Psoas muscle (tissue), 8 donors: ENCODE results near the gene SMIM20. TPM values are rescaled to one million over a fixed set of nuclear protein-coding genes. Genes with fewer than 3 reads are reported as not detected.
"Not testable (repeated sequence)": the region's sequence is repeated elsewhere in the genome, so short reads cannot be mapped to it uniquely, and the experiment has no call there.

Experiments
- ATAC-seq, 4 donors: fragments of 200-7000 bp; cut with Tn5 transposase; one replicate each; pipeline ENCODE4 v1.9.1; 2020; ENCODE audit warnings: moderate library complexity in 3 of 4, mild to moderate bottlenecking in 2 of 4
- DNase-seq, 2 donors: peaks; one replicate each; pipeline ENCODE4 v3.0.0-alpha.2; 2020
- H3K27ac ChIP-seq: fragments of 200-600 bp; one replicate; pipeline ENCODE4 v1.8.0; 2022
- H3K27me3 ChIP-seq, 3 donors: fragments of 200-600 bp in 1 of 3; one replicate each; pipeline versions ENCODE4 v1.6.1 to v1.8.0; 2013 to 2022; ENCODE audit warnings: low read length in 2 of 3, mild to moderate bottlenecking in 2 of 3, moderate library complexity in 1 of 3; ENCODE audit not compliant: insufficient read depth in 3 of 3
- H3K36me3 ChIP-seq, 2 donors: fragments of 200-600 bp in 1 of 2; one replicate each; pipeline versions ENCODE4 v1.6.1 to v1.8.0; 2013 to 2022; ENCODE audit warnings: low read depth in 1 of 2, mild to moderate bottlenecking in 1 of 2, moderate library complexity in 1 of 2; ENCODE audit not compliant: insufficient read depth in 1 of 2
- H3K4me1 ChIP-seq: fragments of 200-600 bp; one replicate; pipeline ENCODE4 v1.8.0; 2022
- H3K4me3 ChIP-seq: fragments of 200-600 bp; one replicate; pipeline ENCODE4 v1.8.0; 2022; ENCODE audit warnings: mild to moderate bottlenecking
- H3K9me3 ChIP-seq: fragments of 200-600 bp; one replicate; pipeline ENCODE4 v1.8.0; 2022
- WGBS, 3 donors: extraction: QIAGEN DNeasy Blood & Tissue Kit; methylation state at CpG; one replicate each; pipeline versions ENCODE4 v1.1.6 to v1.1.7; 2013; 5-methylcytosine and 5-hydroxymethylcytosine counted together
- intact Hi-C, 2 donors: fragments of 100-400 bp; cut with DNase I; formaldehyde crosslinking; loops; one replicate each; pipeline versions ENCODE4 v1.11.0 to v1.14.2; 2022
- polyA plus RNA-seq, 3 donors: library from polyadenylated mRNA; stranded (reverse); fragments of 200-250 nt; gene quantifications; one replicate each; pipeline ENCODE4 v1.2.3, GENCODE V29; 2013
- total RNA-seq, 4 donors: library from RNA; stranded (reverse); fragmentation: NEBNext Ultra II Directional in 2 of 4; extraction: Animal tissue kit (Norgen Biotek cat#: 25700) in 2 of 4; gene quantifications; one replicate each; pipeline versions ENCODE4 v1.2.1 to v1.2.4, GENCODE V29; 2021 to 2023
- TF ChIP-seq, protein P1 (sequence below): fragments of 200-600 bp; IDR thresholded peaks from one replicate; pipeline ENCODE4 v1.8.0; 2022; ENCODE audit warnings: antibody characterized with exemption
- donor health status: healthy with polysubstance abuse.
- donor health status: DM: no; HTN: no; CAD: no; lungs with moderate emphysema.
- donor health status: Bipolar disorder and iron deficiency.
- donor health status: healthy.
- donor health status: DM: yes; HTN: yes; CAD: no.
- donor health status: DM: no; HTN: no; CAD: no.
- donor health status: DM: no; HTN: no; CAD: no.
- donor health status: DM: yes; HTN: yes; CAD: no.

The SMIM20 gene
- total and polyA plus RNA-seq, 7 donors, result 30.9 to 100 (median 47.6) TPM

DNA sequence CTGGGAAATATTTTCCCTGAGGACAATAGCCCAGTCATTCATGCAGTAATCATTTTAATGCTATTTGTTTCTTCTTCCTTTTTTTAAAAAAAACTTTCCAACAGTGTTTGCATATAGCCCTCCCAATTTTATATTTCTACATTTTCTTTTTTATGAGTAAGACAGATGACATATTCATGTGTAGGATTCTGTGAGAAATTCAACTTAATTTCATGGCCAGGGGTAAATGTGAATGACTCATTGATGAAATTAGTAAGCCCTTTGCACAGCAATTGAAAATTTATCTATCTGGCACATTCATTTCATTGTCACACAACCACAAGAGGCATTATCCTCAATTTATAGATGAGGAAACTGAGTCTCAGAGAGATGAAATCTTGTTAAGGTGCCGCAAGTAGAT lies 13.7 kb upstream of the SMIM20 start:
- H3K4me3 ChIP-seq, result no peak overlapping the region
- no peaks in the 10 kb centered on the region for H3K27me3 ChIP-seq
- no peaks in the 10 kb centered on the region for H3K4me1 ChIP-seq
- H3K36me3 ChIP-seq, result no peaks in the 10 kb centered on the region
- intact Hi-C loops, result no loop called here
- no peak overlapping the region for H3K27ac ChIP-seq
- DNase-seq, result no peak
- H3K9me3 ChIP-seq, result no peaks in the 10 kb centered on the region
- TF ChIP-seq, protein P1, sequence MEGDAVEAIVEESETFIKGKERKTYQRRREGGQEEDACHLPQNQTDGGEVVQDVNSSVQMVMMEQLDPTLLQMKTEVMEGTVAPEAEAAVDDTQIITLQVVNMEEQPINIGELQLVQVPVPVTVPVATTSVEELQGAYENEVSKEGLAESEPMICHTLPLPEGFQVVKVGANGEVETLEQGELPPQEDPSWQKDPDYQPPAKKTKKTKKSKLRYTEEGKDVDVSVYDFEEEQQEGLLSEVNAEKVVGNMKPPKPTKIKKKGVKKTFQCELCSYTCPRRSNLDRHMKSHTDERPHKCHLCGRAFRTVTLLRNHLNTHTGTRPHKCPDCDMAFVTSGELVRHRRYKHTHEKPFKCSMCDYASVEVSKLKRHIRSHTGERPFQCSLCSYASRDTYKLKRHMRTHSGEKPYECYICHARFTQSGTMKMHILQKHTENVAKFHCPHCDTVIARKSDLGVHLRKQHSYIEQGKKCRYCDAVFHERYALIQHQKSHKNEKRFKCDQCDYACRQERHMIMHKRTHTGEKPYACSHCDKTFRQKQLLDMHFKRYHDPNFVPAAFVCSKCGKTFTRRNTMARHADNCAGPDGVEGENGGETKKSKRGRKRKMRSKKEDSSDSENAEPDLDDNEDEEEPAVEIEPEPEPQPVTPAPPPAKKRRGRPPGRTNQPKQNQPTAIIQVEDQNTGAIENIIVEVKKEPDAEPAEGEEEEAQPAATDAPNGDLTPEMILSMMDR, result no peak
- WGBS, 3 donors, result 82 to 97% (median 90%) methylated on average over 1 of the region's 1 CpG
- ATAC-seq, result no peak

DNA sequence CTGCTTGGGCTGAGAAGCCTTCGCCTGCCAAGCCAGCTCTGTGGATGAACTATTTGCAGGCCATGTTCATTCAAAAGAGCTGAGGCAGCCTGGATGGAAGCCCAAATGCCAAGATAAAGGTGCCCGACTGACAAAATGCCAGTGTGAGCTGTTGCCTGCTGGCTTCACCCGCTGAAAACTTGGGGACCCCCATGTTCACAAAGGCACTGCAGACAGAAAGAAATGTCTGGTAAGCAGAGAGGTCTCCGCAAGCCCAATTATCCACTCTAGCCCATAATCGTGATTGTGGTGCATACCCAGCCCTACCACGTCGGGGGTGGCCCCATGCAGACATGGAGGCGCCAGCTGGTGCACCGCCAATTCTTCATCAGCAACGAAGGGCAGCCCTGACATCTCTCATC lies 13.0 kb upstream of the SMIM20 start:
- Histone ChIP-seq H3K4me3 (no peak overlapping the region), H3K9me3 (no peaks in the 10 kb centered on the region), H3K27me3 (no peaks in the 10 kb centered on the region), H3K27ac (no peak overlapping the region), H3K4me1 (no peaks in the 10 kb centered on the region), H3K36me3 (no peaks in the 10 kb centered on the region)
- intact Hi-C loops, result no loop called here
- ATAC-seq (no peak), DNase-seq (no peak)
- TF ChIP-seq, protein P1, result no peak
- 70 to 76% (median 74%) methylated on average over 10 of the region's 10 CpGs for WGBS, 3 donors

DNA sequence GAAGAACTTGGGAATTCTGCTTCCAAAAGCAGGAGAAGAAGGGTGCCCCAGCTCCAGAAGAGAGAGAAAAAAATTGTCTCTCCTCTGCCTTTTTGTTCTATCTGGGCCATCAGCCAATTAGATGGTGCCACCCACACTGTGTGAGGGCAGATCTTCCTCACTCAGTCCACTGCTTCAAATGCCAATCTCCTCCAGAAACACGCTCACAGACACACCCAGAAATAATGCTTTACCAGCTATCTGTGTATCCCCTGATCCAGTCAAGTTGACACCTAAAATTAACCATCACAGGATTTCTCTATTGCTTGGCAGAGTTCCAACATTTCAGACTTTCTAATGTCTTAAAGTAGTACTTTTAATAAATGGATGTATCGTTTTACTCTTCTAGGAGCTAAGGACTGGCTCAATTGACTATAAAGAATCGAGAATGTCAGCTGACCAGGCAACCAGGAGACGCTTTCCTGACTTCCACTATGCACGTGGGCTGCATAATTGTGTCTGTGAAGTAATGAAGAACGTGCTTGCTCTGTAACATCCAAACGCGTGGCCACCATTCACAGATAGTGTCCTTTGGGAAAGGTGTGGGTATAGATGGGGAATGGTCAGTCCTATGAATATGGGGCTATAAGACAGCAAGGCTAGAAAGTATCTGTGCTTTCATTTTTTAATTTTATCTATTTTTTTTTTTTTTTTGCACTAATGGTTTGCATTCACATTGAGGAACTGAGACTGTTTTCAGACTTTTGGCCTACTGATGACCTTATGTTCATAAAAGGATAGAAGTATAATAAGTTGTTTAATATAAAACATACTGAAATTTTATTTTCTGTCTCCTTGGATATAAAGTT lies 9.9 kb upstream of the SMIM20 start:
- ATAC-seq, result no peak
- no peak for DNase-seq
- Histone ChIP-seq H3K9me3 (no peaks in the 10 kb centered on the region), H3K4me1 (no peaks in the 10 kb centered on the region), H3K4me3 (no peak overlapping the region), H3K27me3 (no peaks in the 10 kb centered on the region), H3K36me3 (no peaks in the 10 kb centered on the region), H3K27ac (no peak overlapping the region)
- TF ChIP-seq, protein P1, result no peak
- intact Hi-C loops, result no loop called here
- WGBS, 3 donors, result 60 to 74% (median 70%) methylated on average over 8 of the region's 8 CpGs

DNA sequence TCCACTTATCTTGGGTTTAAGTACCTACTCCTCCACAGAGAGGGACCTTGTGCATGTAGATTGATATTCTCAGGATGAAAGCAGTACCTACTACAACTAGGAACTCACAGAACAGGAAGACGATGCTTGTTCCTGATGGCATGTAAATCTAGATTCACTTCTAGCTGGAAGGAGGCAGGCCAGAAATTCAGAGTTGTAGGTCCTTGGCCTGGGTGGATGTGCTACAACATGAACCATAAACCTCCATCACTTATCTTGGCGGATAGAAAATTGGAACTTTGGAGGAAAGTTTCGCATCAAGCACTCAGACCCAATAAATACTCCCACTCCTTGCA lies 9.3 kb upstream of the SMIM20 start:
- H3K4me1 ChIP-seq, result no peaks in the 10 kb centered on the region
- TF ChIP-seq, protein P1, result no peak
- DNase-seq, result no peak
- no peak overlapping the region for H3K4me3 ChIP-seq
- no peak for ATAC-seq
- 97 to 99% (median 97%) methylated on average over 3 of the region's 3 CpGs for WGBS, 3 donors
- no peaks in the 10 kb centered on the region for H3K9me3 ChIP-seq
- no peak overlapping the region for H3K27ac ChIP-seq
- intact Hi-C loops, result no loop called here
- no peaks in the 10 kb centered on the region for H3K36me3 ChIP-seq
- no peaks in the 10 kb centered on the region for H3K27me3 ChIP-seq

DNA sequence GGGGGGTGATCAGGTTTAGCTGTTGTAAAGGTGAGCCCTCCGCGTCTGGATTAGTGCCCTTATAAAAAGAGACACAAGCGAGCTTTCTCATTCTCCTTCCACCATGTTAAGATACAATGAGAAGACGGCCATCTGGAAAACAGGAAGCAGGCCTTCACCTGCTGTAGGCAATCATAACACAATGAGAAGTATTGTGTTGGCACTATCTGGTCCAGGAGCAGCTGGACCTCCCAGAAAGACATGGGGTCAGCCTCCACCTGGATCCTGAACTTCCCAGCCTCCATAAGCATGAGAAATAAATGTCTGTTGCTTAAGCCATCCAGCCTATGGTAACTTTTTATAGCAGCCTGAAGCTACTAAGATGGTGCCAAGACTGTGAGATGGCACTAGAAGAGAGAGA lies 8.6 kb upstream of the SMIM20 start:
- H3K36me3 ChIP-seq, result no peaks in the 10 kb centered on the region
- no peaks in the 10 kb centered on the region for H3K27me3 ChIP-seq
- H3K4me3 ChIP-seq, result no peak overlapping the region
- no peak overlapping the region for H3K27ac ChIP-seq
- DNase-seq, result no peak
- H3K9me3 ChIP-seq, result no peaks in the 10 kb centered on the region
- ATAC-seq, result no peak
- intact Hi-C loops, result no loop called here
- TF ChIP-seq, protein P1, result no peak
- no peaks in the 10 kb centered on the region for H3K4me1 ChIP-seq
- 86 to 87% (median 87%) methylated on average over 4 of the region's 4 CpGs for WGBS, 3 donors

DNA sequence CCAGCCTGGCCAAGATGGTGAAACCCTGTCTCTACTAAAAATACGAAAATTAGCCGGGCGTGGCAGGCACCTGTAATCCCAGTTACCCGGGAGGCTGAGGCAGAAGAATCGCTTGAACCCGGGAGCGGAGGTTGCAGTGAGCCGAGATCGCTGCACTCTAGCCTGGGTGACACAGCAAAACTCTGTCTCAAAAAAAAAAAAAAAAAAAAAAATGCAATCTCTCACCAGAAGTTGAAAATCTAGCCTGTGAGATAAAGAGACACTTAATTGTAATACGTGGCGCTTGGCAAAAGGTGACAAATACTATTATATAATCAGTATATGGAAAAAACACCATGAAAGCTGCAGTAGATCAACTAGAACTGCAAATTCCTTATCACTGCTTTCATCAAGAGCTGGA lies 7.9 kb upstream of the SMIM20 start:
- WGBS, 3 donors, result 96 to 98% (median 96%) methylated on average over 11 of the region's 11 CpGs
- H3K4me1 ChIP-seq, intact Hi-C loops, DNase-seq, H3K27ac ChIP-seq, H3K9me3 ChIP-seq, H3K36me3 ChIP-seq, H3K4me3 ChIP-seq, ATAC-seq, H3K27me3 ChIP-seq: not testable (repeated sequence)
